ENCODE measurements around the gene PTPRCAP.

DNA sequence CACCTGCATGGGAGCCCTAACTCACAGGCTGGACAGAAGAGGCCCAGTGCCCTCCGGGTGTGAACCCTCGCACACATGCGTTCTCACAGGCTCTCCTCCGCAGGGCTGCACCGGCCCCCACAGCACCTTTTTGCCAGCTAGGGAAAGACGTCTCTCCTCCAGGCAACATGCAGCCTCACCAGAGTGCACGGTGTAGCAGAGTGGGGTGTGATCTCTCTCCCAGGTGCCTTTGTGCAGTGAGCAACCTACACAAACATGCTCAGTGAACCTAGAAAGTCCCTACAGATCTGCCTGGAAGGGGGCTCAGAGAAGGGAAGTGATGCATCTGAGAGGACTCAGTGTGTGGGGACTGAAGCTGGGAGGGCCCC lies 25.7 kb downstream of the PTPRCAP start:
- TF ChIP-seq TEAD4 (IDR thresholded peaks at IDR 0.05; ENCODE audit: borderline replicate concordance, insufficient read depth) (no peak), POLR2AphosphoS5 (IDR thresholded peaks at IDR 0.05; ENCODE audit: low read depth, low read length) (no peak)
